C4-2B (cell line): ENCODE measurements around the gene SMIM3.

Experiments
- H3K27ac ChIP-seq: fragments of 450-650 bp; 2 replicates; pipeline ENCODE4 v1.5.1; 2017
- ZFX ChIP-seq: fragments of 450-650 bp; IDR thresholded peaks from 2 replicates; pipeline ENCODE4 v1.6.1; 2017
- TF ChIP-seq, protein P1 (sequence below): fragments of 450-650 bp; conservative IDR thresholded peaks from 2 replicates; pipeline ENCODE4 v1.5.1; 2017; ENCODE audit warnings: mild to moderate bottlenecking

SMIM3 gene

DNA sequence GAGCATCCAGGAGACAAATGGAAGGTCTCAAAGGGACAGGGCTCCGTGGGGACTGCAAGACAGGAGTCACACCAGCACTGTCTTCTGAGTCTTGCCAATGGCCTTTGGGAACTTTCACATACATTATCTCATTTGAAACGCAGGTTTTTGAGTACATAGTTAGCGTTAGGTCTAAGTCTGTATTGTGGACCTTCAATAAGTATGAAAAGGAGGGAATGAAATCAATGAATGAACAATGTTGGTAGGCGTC lies 19.3 kb upstream of the SMIM3 start:
- peak overlapping the region; percentile 80 for H3K27ac ChIP-seq

DNA sequence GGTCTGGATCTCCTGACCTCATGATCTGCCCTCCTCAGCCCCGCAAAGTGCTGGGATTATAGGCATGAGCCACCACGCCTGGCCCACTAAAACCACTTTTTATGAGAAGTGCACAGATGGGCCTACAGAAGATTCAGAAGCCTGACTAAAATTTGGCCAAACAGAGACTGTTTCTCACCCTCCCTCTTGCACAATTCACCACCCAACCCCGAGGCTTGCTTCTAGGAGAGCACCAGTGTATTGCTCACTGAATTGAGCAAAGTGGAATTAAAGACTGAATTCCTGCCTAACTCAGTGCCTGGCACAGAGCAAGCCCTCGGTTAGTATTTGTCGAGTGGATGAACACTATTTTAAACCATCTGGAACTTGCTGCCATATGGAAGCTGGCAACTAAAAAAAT lies 16.3 kb upstream of the SMIM3 start:
- TF ChIP-seq ZFX = no peak
- TF ChIP-seq, protein P1, sequence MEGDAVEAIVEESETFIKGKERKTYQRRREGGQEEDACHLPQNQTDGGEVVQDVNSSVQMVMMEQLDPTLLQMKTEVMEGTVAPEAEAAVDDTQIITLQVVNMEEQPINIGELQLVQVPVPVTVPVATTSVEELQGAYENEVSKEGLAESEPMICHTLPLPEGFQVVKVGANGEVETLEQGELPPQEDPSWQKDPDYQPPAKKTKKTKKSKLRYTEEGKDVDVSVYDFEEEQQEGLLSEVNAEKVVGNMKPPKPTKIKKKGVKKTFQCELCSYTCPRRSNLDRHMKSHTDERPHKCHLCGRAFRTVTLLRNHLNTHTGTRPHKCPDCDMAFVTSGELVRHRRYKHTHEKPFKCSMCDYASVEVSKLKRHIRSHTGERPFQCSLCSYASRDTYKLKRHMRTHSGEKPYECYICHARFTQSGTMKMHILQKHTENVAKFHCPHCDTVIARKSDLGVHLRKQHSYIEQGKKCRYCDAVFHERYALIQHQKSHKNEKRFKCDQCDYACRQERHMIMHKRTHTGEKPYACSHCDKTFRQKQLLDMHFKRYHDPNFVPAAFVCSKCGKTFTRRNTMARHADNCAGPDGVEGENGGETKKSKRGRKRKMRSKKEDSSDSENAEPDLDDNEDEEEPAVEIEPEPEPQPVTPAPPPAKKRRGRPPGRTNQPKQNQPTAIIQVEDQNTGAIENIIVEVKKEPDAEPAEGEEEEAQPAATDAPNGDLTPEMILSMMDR = no peak
- H3K27ac ChIP-seq = no peak overlapping the region

More for the DNA sequence above, 19.3 kb upstream of the SMIM3 start:
- TF ChIP-seq, protein P1 = no peak
- no peak for TF ChIP-seq ZFX

DNA sequence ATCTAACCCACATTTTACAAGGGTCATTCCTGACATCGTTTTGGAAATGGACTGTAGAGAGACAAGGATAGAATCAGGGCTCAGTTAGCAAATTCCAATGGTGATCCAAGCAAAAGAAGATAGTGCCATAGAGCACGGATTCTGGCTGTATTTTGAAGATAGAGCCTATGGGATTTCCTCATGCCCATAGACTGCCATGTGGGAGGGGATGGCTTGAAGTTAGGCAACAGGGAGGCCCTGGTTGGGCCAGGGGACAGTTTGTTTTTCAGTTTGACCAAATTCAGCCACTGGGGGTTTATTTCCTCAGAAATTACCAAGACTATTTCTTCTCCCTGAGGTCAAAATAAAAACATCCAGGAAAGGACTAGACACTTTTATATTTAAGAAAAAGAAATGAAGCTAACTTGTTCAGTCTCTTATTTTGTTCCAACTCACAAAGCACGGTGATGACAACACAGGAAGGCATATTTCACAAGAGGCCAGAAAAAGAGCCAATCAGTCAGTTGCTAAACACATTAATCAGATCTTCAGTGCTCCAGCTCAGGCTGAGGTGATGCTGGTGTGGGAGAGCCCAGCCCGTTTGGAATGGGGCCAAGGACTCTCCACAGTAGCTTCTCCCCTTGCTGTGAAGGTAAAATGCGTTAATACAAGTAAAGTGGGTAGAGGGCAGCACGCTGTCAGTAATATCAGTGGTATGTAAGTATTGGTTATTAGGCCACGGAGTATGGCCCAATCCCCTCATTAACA lies 15.4 kb upstream of the SMIM3 start:
- TF ChIP-seq, protein P1 = no peak
- TF ChIP-seq ZFX = no peak
- H3K27ac ChIP-seq = no peak overlapping the region

DNA sequence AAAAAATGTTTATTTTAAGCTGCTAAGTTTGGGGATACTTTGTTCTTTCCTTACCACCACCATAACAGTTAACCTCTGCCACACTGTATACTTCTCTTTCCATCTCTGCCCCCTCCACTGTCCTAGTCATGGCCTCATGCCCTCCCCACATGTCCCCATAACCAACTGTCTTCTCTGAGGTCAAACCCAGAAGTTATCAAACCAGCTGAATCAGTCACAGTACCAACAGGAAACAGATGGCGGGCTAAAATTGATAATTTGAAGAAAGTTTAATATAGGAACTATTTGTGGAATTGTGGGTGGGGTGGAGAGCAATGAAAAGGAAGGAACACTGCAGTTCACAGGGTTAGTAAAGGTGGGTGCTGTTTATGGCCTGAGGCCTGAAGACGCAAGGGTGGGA lies 14.0 kb upstream of the SMIM3 start:
- H3K27ac ChIP-seq = no peak overlapping the region
- TF ChIP-seq, protein P1 = no peak
- TF ChIP-seq ZFX = no peak

DNA sequence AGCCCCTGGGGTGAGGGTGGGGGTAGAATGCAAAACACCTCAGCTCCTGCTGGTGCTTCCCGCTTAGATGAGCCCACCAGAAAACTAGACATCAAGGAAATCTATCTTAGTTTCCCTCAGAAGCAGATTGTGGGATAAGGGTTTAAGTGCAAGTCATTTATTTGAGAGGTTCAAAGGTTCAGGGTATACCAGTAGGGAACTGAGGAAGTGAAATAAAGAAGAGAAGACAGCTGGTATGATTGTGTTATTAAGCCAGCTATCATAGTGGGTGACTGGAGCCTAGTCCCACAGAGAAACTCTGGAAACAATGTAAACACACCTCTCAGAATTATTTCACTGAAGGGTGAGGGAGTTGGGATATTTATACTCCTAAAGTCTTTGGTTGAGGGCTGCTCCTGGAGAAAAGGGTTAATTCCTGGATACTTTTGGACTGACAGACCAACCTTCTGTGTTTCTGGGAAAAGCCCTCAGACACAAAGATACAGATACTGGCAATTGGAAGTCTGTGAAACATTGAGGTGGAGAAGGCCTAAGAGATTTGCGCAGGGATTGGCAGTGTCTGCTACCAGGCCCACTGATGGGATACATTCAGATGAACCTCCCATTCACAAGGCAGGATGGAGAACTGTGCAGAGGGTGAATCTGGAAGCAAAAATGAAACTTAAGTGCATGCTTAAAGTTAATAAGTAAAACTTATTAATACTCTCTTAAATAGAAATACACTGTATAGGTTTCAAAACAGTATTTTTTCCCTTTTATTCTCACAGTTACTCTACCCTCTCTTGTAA lies 13.4 kb upstream of the SMIM3 start:
- H3K27ac ChIP-seq = no peak overlapping the region
- TF ChIP-seq, protein P1 = no peak
- TF ChIP-seq ZFX = no peak

DNA sequence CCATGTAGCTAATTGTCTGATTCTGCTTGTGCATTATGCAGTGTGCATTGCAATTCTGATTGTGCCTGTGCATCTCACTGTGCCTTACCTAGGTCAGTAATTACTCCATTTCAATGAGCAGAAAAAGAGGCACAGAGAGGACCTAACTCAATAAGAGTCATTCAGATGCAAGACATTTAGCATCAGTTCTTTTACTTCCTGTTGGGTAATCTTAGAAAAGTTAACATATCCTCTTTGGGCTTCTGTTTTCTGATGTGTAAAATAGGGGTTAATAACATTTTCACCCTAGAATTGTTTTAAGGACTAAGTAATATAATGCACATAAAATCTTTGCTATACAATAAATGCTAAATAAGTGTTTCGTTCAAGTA lies 12.8 kb upstream of the SMIM3 start:
- H3K27ac ChIP-seq = no peak overlapping the region
- TF ChIP-seq, protein P1 = no peak
- no peak for TF ChIP-seq ZFX

DNA sequence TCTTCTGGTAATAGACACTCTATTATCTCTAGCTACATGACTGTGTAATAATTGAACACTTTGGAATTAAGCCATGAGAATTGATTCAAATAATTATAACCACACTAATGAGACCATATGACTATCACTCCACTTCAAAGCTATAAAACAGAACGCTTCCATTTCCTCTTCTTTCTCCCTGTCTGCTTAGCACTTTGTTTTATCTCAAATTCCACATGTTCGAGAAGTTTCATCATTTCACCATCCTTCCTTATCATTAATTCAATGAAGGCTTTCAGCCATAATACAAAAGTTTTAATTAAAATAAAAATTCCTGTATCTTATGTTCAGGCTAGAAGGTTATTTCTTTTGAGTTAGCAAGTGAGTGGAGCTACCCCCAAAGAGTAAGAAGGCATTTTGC lies 12.3 kb upstream of the SMIM3 start:
- TF ChIP-seq, protein P1 = no peak
- no peak for TF ChIP-seq ZFX
- no peak overlapping the region for H3K27ac ChIP-seq
